Measurements from ENCODE around the gene RYR1.

- TF ChIP-seq, protein P1, sequence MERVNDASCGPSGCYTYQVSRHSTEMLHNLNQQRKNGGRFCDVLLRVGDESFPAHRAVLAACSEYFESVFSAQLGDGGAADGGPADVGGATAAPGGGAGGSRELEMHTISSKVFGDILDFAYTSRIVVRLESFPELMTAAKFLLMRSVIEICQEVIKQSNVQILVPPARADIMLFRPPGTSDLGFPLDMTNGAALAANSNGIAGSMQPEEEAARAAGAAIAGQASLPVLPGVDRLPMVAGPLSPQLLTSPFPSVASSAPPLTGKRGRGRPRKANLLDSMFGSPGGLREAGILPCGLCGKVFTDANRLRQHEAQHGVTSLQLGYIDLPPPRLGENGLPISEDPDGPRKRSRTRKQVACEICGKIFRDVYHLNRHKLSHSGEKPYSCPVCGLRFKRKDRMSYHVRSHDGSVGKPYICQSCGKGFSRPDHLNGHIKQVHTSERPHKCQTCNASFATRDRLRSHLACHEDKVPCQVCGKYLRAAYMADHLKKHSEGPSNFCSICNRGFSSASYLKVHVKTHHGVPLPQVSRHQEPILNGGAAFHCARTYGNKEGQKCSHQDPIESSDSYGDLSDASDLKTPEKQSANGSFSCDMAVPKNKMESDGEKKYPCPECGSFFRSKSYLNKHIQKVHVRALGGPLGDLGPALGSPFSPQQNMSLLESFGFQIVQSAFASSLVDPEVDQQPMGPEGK (tag by site-specific recombination; IDR thresholded peaks at IDR 0.05), result no peak
- TF ChIP-seq CTCF (tag by site-specific recombination; IDR thresholded peaks at IDR 0.05), result no peak
- TF ChIP-seq OSR2 (tag by site-specific recombination; IDR thresholded peaks at IDR 0.05), result no peak
- TF ChIP-seq, protein P2, sequence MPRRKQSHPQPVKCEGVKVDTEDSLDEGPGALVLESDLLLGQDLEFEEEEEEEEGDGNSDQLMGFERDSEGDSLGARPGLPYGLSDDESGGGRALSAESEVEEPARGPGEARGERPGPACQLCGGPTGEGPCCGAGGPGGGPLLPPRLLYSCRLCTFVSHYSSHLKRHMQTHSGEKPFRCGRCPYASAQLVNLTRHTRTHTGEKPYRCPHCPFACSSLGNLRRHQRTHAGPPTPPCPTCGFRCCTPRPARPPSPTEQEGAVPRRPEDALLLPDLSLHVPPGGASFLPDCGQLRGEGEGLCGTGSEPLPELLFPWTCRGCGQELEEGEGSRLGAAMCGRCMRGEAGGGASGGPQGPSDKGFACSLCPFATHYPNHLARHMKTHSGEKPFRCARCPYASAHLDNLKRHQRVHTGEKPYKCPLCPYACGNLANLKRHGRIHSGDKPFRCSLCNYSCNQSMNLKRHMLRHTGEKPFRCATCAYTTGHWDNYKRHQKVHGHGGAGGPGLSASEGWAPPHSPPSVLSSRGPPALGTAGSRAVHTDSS (tag by site-specific recombination; IDR thresholded peaks at IDR 0.05), result no peak
- TF ChIP-seq, protein P3, sequence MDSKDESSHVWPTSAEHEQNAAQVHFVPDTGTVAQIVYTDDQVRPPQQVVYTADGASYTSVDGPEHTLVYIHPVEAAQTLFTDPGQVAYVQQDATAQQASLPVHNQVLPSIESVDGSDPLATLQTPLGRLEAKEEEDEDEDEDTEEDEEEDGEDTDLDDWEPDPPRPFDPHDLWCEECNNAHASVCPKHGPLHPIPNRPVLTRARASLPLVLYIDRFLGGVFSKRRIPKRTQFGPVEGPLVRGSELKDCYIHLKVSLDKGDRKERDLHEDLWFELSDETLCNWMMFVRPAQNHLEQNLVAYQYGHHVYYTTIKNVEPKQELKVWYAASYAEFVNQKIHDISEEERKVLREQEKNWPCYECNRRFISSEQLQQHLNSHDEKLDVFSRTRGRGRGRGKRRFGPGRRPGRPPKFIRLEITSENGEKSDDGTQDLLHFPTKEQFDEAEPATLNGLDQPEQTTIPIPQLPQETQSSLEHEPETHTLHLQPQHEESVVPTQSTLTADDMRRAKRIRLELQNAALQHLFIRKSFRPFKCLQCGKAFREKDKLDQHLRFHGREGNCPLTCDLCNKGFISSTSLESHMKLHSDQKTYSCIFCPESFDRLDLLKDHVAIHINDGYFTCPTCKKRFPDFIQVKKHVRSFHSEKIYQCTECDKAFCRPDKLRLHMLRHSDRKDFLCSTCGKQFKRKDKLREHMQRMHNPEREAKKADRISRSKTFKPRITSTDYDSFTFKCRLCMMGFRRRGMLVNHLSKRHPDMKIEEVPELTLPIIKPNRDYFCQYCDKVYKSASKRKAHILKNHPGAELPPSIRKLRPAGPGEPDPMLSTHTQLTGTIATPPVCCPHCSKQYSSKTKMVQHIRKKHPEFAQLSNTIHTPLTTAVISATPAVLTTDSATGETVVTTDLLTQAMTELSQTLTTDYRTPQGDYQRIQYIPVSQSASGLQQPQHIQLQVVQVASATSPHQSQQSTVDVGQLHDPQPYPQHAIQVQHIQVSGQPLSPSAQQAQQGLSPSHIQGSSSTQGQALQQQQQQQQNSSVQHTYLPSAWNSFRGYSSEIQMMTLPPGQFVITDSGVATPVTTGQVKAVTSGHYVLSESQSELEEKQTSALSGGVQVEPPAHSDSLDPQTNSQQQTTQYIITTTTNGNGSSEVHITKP (tag by site-specific recombination; IDR thresholded peaks at IDR 0.05), result no peak
- TF ChIP-seq, protein P4, sequence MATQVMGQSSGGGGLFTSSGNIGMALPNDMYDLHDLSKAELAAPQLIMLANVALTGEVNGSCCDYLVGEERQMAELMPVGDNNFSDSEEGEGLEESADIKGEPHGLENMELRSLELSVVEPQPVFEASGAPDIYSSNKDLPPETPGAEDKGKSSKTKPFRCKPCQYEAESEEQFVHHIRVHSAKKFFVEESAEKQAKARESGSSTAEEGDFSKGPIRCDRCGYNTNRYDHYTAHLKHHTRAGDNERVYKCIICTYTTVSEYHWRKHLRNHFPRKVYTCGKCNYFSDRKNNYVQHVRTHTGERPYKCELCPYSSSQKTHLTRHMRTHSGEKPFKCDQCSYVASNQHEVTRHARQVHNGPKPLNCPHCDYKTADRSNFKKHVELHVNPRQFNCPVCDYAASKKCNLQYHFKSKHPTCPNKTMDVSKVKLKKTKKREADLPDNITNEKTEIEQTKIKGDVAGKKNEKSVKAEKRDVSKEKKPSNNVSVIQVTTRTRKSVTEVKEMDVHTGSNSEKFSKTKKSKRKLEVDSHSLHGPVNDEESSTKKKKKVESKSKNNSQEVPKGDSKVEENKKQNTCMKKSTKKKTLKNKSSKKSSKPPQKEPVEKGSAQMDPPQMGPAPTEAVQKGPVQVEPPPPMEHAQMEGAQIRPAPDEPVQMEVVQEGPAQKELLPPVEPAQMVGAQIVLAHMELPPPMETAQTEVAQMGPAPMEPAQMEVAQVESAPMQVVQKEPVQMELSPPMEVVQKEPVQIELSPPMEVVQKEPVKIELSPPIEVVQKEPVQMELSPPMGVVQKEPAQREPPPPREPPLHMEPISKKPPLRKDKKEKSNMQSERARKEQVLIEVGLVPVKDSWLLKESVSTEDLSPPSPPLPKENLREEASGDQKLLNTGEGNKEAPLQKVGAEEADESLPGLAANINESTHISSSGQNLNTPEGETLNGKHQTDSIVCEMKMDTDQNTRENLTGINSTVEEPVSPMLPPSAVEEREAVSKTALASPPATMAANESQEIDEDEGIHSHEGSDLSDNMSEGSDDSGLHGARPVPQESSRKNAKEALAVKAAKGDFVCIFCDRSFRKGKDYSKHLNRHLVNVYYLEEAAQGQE (tag by site-specific recombination; IDR thresholded peaks at IDR 0.05), result no peak
- no peak for TF ChIP-seq ZNF560 (tag by site-specific recombination; IDR thresholded peaks at IDR 0.05; ENCODE audit: borderline replicate concordance)
- no peak for TF ChIP-seq YY1 (tag by site-specific recombination; IDR thresholded peaks at IDR 0.05)
- no peak for TF ChIP-seq ZBTB49 (tag by site-specific recombination; IDR thresholded peaks at IDR 0.05; ENCODE audit: low read depth)
- no peak for TF ChIP-seq ZNF274 (IDR thresholded peaks at IDR 0.05; ENCODE audit: low read length)
- TF ChIP-seq ZNF274 (tag by site-specific recombination; IDR thresholded peaks at IDR 0.05; ENCODE audit: borderline replicate concordance), result no peak
- no peak for TF ChIP-seq ZNF768 (tag by site-specific recombination; IDR thresholded peaks at IDR 0.05)
- no peak for TF ChIP-seq PBX3 (CRISPR knock-in tag; IDR thresholded peaks at IDR 0.05)
- TF ChIP-seq SCRT1 (tag by site-specific recombination; IDR thresholded peaks at IDR 0.05; ENCODE audit: borderline replicate concordance), result no peak
- TF ChIP-seq ZNF792 (tag by site-specific recombination; IDR thresholded peaks at IDR 0.05), result no peak
Measured at GRCh38 chr19:38386300-38386970, 47.1 kb upstream of the RYR1 start.

Data from HEK293 (cell line).